Thoracic aorta (tissue), 2 donors: ENCODE data around the gene ZFYVE19. TPM values are rescaled to one million over a fixed set of nuclear protein-coding genes. Genes with fewer than 3 reads are reported as not detected.

Experiments
- ATAC-seq: fragments of 150-250 bp; one replicate; pipeline ENCODE4 v1.8.0; 2017; ENCODE audit warnings: low read depth; ENCODE audit not compliant: insufficient number of reproducible peaks, low FRiP score
- DNase-seq: peaks from one replicate; pipeline ENCODE4 v3.0.0-alpha.2; 2020; ENCODE audit warnings: low spot score
- H3K27ac ChIP-seq, 2 donors: fragments of 200-600 bp; sonication (generic); 1 replicate in 1 of 2; 2 replicates in 1 of 2; pipeline ENCODE4 v1.5.1; 2016; ENCODE audit warnings: mild to moderate bottlenecking in 2 of 2, moderate library complexity in 2 of 2
- H3K27me3 ChIP-seq: fragments of 200-600 bp; sonication (generic); replicated peaks from 2 replicates; pipeline ENCODE4 v1.6.0; 2016; ENCODE audit warnings: mild to moderate bottlenecking; ENCODE audit not compliant: insufficient read depth
- H3K36me3 ChIP-seq: fragments of 200-600 bp; sonication (generic); one replicate; pipeline ENCODE4 v1.5.1; 2016
- H3K4me1 ChIP-seq, 2 donors: fragments of 200-600 bp; sonication (generic); 1 replicate in 1 of 2; 2 replicates in 1 of 2; pipeline versions ENCODE4 v1.5.1 to v1.6.0; 2016; ENCODE audit warnings: low read depth in 2 of 2, mild to moderate bottlenecking in 1 of 2; ENCODE audit not compliant: control insufficient read depth in 1 of 2
- H3K4me3 ChIP-seq: fragments of 200-600 bp; sonication (generic); 2 replicates; pipeline ENCODE4 v1.5.1; 2016; ENCODE audit warnings: mild to moderate bottlenecking
- H3K9me3 ChIP-seq: fragments of 200-600 bp; sonication (generic); 2 replicates; pipeline ENCODE4 v1.5.1; 2016
- total RNA-seq, 2 donors: library from RNA; depleted of rRNA; stranded (reverse); fragments of >200 nt; gene quantifications; one replicate each; pipeline versions ENCODE4 v1.1.0 to v1.2.3, GENCODE V29; 2016
- TF ChIP-seq, protein P1 (sequence below): fragments of 200-600 bp; sonication (generic); IDR thresholded peaks from one replicate; pipeline ENCODE4 v1.5.1; 2019; ENCODE audit warnings: antibody characterized with exemption

The ZFYVE19 gene
- total RNA-seq, 2 donors from 2014 or later: 10.9 to 17.3 TPM

DNA sequence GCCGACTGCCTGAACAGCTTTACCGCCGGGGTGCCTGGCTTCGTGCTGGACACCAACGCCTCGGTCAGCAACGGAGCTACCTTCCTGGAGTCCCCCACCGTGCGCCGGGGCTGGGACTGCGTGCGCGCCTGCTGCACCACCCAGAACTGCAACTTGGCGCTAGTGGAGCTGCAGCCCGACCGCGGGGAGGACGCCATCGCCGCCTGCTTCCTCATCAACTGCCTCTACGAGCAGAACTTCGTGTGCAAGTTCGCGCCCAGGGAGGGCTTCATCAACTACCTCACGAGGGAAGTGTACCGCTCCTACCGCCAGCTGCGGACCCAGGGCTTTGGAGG is 37.8 kb downstream of the ZFYVE19 start:
- Histone ChIP-seq H3K4me3 (peak overlapping the region; percentile 71), H3K27ac (no peak overlapping the region), H3K4me1 (peaks cover 14 to 23% of the 10 kb centered on the region in 2 donors), H3K36me3 (no peaks in the 10 kb centered on the region), H3K27me3 (peaks cover 5% of the 10 kb centered on the region), H3K9me3 (no peaks in the 10 kb centered on the region)
- DNase-seq (no peak), ATAC-seq (no peak)
- TF ChIP-seq, protein P1, sequence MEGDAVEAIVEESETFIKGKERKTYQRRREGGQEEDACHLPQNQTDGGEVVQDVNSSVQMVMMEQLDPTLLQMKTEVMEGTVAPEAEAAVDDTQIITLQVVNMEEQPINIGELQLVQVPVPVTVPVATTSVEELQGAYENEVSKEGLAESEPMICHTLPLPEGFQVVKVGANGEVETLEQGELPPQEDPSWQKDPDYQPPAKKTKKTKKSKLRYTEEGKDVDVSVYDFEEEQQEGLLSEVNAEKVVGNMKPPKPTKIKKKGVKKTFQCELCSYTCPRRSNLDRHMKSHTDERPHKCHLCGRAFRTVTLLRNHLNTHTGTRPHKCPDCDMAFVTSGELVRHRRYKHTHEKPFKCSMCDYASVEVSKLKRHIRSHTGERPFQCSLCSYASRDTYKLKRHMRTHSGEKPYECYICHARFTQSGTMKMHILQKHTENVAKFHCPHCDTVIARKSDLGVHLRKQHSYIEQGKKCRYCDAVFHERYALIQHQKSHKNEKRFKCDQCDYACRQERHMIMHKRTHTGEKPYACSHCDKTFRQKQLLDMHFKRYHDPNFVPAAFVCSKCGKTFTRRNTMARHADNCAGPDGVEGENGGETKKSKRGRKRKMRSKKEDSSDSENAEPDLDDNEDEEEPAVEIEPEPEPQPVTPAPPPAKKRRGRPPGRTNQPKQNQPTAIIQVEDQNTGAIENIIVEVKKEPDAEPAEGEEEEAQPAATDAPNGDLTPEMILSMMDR: no peak

DNA sequence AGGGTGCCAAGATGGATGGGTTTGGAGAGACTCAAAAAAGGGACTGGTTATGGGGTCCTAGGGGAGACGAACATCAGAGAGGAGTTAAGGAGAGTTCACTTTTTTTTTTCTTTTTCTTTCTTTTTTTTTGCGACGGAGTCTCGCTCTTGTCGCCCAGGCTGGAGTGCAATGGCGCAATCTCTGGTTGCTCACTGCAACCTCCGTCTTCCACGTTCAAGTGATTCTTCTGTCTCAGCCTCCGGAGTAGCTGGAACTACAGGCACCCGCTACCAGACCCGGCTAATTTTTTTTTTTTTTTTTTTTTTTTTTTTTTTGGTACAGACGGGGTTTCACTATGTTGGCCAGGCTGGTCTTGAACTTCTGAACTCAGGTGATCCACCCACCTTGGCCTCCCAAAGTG is 38.1 kb downstream of the ZFYVE19 start:
- H3K9me3 ChIP-seq: no peaks in the 10 kb centered on the region
- H3K36me3 ChIP-seq: no peaks in the 10 kb centered on the region
- ATAC-seq (no peak), DNase-seq (no peak)
- no peak overlapping the region for H3K27ac ChIP-seq
- TF ChIP-seq, protein P1: no peak
- H3K27me3 ChIP-seq: peaks cover 5% of the 10 kb centered on the region
- peak overlapping the region; percentile 71 for H3K4me3 ChIP-seq
- H3K4me1 ChIP-seq: peaks cover 14 to 23% of the 10 kb centered on the region in 2 donors

GRCh38 chr15:40845511-40846284 is 38.8 kb downstream of the ZFYVE19 start:
- Histone ChIP-seq H3K36me3 (no peaks in the 10 kb centered on the region), H3K27ac (no peak overlapping the region), H3K27me3 (peaks cover 5% of the 10 kb centered on the region), H3K9me3 (no peaks in the 10 kb centered on the region), H3K4me1 (peaks cover 14 to 23% of the 10 kb centered on the region in 2 donors), H3K4me3 (no peak overlapping the region)
- no peak for DNase-seq
- TF ChIP-seq, protein P1: no peak
- no peak for ATAC-seq

DNA sequence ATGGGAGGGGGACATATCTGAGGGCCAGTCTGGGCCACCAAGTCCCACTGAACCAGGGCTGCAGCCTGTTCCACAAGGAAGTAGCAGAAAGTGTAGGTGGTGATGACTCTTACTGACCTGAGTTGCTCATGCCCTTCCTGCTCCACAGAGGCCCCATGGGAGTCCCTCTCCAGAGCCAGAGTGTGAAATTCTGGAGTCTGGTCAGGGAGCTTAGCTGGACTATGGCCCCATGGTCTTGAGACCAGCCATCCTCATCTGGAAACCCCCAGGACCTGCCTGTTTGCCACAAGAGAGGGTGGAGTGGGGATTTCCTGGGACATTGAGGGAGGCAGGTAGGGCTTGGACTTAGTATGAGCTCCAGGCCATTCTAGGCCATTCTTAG is 39.9 kb downstream of the ZFYVE19 start:
- H3K27ac ChIP-seq: no peak overlapping the region
- no peaks in the 10 kb centered on the region for H3K36me3 ChIP-seq
- DNase-seq (no peak), ATAC-seq (no peak)
- TF ChIP-seq, protein P1: no peak
- H3K4me1 ChIP-seq: peaks cover 14 to 23% of the 10 kb centered on the region in 2 donors
- peaks cover 5% of the 10 kb centered on the region for H3K27me3 ChIP-seq
- no peaks in the 10 kb centered on the region for H3K9me3 ChIP-seq
- no peak overlapping the region for H3K4me3 ChIP-seq

- no peak for ATAC-seq
- Histone ChIP-seq H3K4me3 (no peak overlapping the region), H3K27me3 (peaks cover 5% of the 10 kb centered on the region), H3K4me1 (peaks cover 14 to 23% of the 10 kb centered on the region in 2 donors), H3K9me3 (no peaks in the 10 kb centered on the region), H3K27ac (no peak overlapping the region), H3K36me3 (no peaks in the 10 kb centered on the region)
- TF ChIP-seq, protein P1: no peak
- no peak for DNase-seq
Measured at GRCh38 chr15:40847223-40847961, 40.5 kb downstream of the ZFYVE19 start.
